ENCODE measurements around the gene PIK3R3. TPM values are rescaled to one million over a fixed set of nuclear protein-coding genes. Genes with fewer than 3 reads are reported as not detected.

Gene PIK3R3
- total RNA-seq, 1 donor from 2014 or later: 3.6 TPM

- Mint-ChIP-seq H3K27ac (no peak overlapping the region), H3K27me3 (ENCODE audit: insufficient read depth) (no peaks in the 10 kb centered on the region), H3K4me1 (ENCODE audit: low read depth) (no peaks in the 10 kb centered on the region), H3K9me3 (no peaks in the 10 kb centered on the region), H3K36me3 (ENCODE audit: low read depth) (peaks cover 4% of the 10 kb centered on the region), H3K4me3 (no peak overlapping the region)
- no peak for DNase-seq (ENCODE audit: low spot score)
- intact Hi-C loops (cut with micrococcal nuclease): no loop called here
These were observed 114.4 kb downstream of the PIK3R3 start for GRCh38 chr1:46017876-46018503.

GRCh38 chr1:46013581-46013980, 118.8 kb downstream of the PIK3R3 start:
- Mint-ChIP-seq H3K27me3 (ENCODE audit: insufficient read depth) (no peaks in the 10 kb centered on the region), H3K4me3 (no peak overlapping the region), H3K27ac (no peak overlapping the region), H3K36me3 (ENCODE audit: low read depth) (peaks cover 10% of the 10 kb centered on the region), H3K9me3 (no peaks in the 10 kb centered on the region), H3K4me1 (ENCODE audit: low read depth) (no peaks in the 10 kb centered on the region)
- no peak for DNase-seq (ENCODE audit: low spot score)
- intact Hi-C loops (cut with micrococcal nuclease): no loop called here

- no peaks in the 10 kb centered on the region for H3K4me1 Mint-ChIP-seq (ENCODE audit: low read depth)
- no peaks in the 10 kb centered on the region for H3K27me3 Mint-ChIP-seq (ENCODE audit: insufficient read depth)
- intact Hi-C loops (cut with micrococcal nuclease): no loop called here
- H3K9me3 Mint-ChIP-seq: no peaks in the 10 kb centered on the region
- no peak for DNase-seq (ENCODE audit: low spot score)
- no peak overlapping the region for H3K4me3 Mint-ChIP-seq
- H3K36me3 Mint-ChIP-seq (ENCODE audit: low read depth): peaks cover 17% of the 10 kb centered on the region
- H3K27ac Mint-ChIP-seq: no peak overlapping the region
These were observed 120.2 kb downstream of the PIK3R3 start for GRCh38 chr1:46012236-46012635.

DNA sequence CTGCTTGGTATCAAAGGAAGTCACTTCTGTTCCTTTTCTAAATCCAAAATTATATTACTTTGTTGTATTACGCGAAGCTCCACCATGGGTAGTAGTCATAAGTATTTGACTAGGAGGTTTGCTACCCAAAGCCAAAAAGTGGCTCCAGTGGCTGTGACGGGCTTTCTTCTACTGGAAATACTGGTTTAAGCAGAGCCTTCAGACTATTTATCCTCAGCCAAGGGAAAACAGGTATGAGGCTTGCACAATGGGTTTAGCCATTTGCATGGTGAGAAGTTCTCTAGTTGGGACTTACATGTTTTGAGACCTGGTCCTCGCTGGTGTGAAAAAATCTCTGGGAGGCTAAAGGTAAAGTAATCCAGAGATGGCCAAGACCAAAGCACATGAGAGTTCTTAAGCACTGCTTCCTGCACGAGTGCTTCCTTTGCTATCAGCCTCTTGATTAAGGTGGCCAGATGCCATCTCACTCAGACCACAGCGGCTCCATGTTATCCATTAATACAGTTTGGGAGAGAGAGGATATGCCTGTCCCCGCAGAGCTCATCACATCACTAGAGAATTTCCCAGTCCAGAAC, 121.2 kb downstream of the PIK3R3 start:
- peaks cover 17% of the 10 kb centered on the region for H3K36me3 Mint-ChIP-seq (ENCODE audit: low read depth)
- H3K27me3 Mint-ChIP-seq (ENCODE audit: insufficient read depth): no peaks in the 10 kb centered on the region
- no peak for DNase-seq (ENCODE audit: low spot score)
- intact Hi-C loops (cut with micrococcal nuclease): no loop called here
- no peak overlapping the region for H3K4me3 Mint-ChIP-seq
- H3K27ac Mint-ChIP-seq: no peak overlapping the region
- H3K9me3 Mint-ChIP-seq: no peaks in the 10 kb centered on the region
- H3K4me1 Mint-ChIP-seq (ENCODE audit: low read depth): no peaks in the 10 kb centered on the region

GRCh38 chr1:46010611-46011010, 121.8 kb downstream of the PIK3R3 start:
- H3K27me3 Mint-ChIP-seq (ENCODE audit: insufficient read depth): no peaks in the 10 kb centered on the region
- H3K9me3 Mint-ChIP-seq: no peaks in the 10 kb centered on the region
- no peak overlapping the region for H3K4me3 Mint-ChIP-seq
- no peak overlapping the region for H3K27ac Mint-ChIP-seq
- H3K36me3 Mint-ChIP-seq (ENCODE audit: low read depth): peaks cover 17% of the 10 kb centered on the region
- no peaks in the 10 kb centered on the region for H3K4me1 Mint-ChIP-seq (ENCODE audit: low read depth)
- DNase-seq (ENCODE audit: low spot score): no peak
- intact Hi-C loops (cut with micrococcal nuclease): no loop called here

DNA sequence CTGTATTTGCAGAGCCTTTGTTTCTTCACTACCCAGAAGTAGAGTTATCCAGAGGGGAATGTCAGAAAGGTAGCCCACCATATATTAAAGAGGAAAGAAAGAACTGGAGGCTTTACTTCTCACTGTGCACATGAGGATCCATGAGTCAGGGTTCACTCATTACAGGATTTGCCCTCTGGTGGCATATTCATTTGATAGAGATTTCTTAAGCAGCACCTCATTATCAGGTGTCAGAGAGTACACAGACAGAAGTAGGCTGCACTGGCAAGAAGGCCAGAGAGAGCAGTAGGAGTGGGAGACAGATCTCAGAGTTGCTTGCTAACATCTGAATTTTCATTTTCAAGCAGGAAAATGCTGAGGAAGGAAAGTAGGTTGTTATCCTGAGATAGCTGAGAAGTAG, 123.8 kb downstream of the PIK3R3 start:
- Mint-ChIP-seq H3K27ac (no peak overlapping the region), H3K4me3 (no peak overlapping the region), H3K9me3 (no peaks in the 10 kb centered on the region), H3K4me1 (ENCODE audit: low read depth) (no peaks in the 10 kb centered on the region), H3K27me3 (ENCODE audit: insufficient read depth) (no peaks in the 10 kb centered on the region), H3K36me3 (ENCODE audit: low read depth) (peaks cover 15% of the 10 kb centered on the region)
- intact Hi-C loops (cut with micrococcal nuclease): no loop called here
- no peak for DNase-seq (ENCODE audit: low spot score)

GRCh38 chr1:46005594-46005993, 126.8 kb downstream of the PIK3R3 start:
- H3K4me3 Mint-ChIP-seq: no peak overlapping the region
- no peaks in the 10 kb centered on the region for H3K9me3 Mint-ChIP-seq
- H3K27ac Mint-ChIP-seq: no peak overlapping the region
- no peaks in the 10 kb centered on the region for H3K27me3 Mint-ChIP-seq (ENCODE audit: insufficient read depth)
- intact Hi-C loops (cut with micrococcal nuclease): no loop called here
- no peaks in the 10 kb centered on the region for H3K4me1 Mint-ChIP-seq (ENCODE audit: low read depth)
- H3K36me3 Mint-ChIP-seq (ENCODE audit: low read depth): peaks cover 16% of the 10 kb centered on the region
- DNase-seq (ENCODE audit: low spot score): no peak

- Mint-ChIP-seq H3K4me3 (no peak overlapping the region), H3K27me3 (ENCODE audit: insufficient read depth) (no peaks in the 10 kb centered on the region), H3K4me1 (ENCODE audit: low read depth) (no peaks in the 10 kb centered on the region), H3K36me3 (ENCODE audit: low read depth) (peaks cover 13% of the 10 kb centered on the region), H3K9me3 (no peaks in the 10 kb centered on the region), H3K27ac (no peak overlapping the region)
- DNase-seq (ENCODE audit: low spot score): no peak
- intact Hi-C loops (cut with micrococcal nuclease): no loop called here
These were observed 127.9 kb downstream of the PIK3R3 start for GRCh38 chr1:46004492-46004891.

DNA sequence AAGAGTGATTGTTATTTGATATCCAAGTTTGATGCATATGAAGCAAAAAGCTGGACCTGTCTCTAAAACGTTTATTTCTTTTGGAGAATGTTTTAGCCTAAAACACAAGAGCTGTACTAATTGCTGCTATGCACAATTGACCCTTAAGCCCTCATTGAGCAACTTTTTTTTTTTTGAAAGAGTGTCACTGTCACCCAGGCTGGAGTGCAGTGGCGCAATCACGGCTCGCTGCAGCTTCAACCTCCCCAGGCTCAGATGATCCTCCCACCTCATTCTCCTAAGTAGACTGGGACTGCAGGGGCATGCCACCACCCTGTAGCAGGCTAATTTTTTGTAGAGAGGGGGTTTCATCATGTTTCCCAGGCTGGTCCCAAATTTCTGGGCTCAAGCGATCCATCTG, 129.1 kb downstream of the PIK3R3 start:
- DNase-seq (ENCODE audit: low spot score): no peak
- Mint-ChIP-seq H3K27me3 (ENCODE audit: insufficient read depth) (no peaks in the 10 kb centered on the region), H3K9me3 (no peaks in the 10 kb centered on the region), H3K36me3 (ENCODE audit: low read depth) (peaks cover 10% of the 10 kb centered on the region), H3K4me3 (no peak overlapping the region), H3K4me1 (ENCODE audit: low read depth) (no peaks in the 10 kb centered on the region), H3K27ac (no peak overlapping the region)
- intact Hi-C loops (cut with micrococcal nuclease): no loop called here

- no peak overlapping the region for H3K4me3 Mint-ChIP-seq
- DNase-seq (ENCODE audit: low spot score): no peak
- no peaks in the 10 kb centered on the region for H3K9me3 Mint-ChIP-seq
- peaks cover 6% of the 10 kb centered on the region for H3K36me3 Mint-ChIP-seq (ENCODE audit: low read depth)
- no peaks in the 10 kb centered on the region for H3K27me3 Mint-ChIP-seq (ENCODE audit: insufficient read depth)
- H3K4me1 Mint-ChIP-seq (ENCODE audit: low read depth): no peaks in the 10 kb centered on the region
- no peak overlapping the region for H3K27ac Mint-ChIP-seq
- intact Hi-C loops (cut with micrococcal nuclease): no loop called here
These were observed 129.8 kb downstream of the PIK3R3 start for GRCh38 chr1:46002551-46003150.

GRCh38 chr1:46001081-46001785, 131.2 kb downstream of the PIK3R3 start:
- Mint-ChIP-seq H3K27ac (no peak overlapping the region), H3K4me3 (no peak overlapping the region), H3K4me1 (ENCODE audit: low read depth) (no peaks in the 10 kb centered on the region), H3K27me3 (ENCODE audit: insufficient read depth) (no peaks in the 10 kb centered on the region), H3K9me3 (no peaks in the 10 kb centered on the region), H3K36me3 (ENCODE audit: low read depth) (peaks cover 6% of the 10 kb centered on the region)
- intact Hi-C loops (cut with micrococcal nuclease): no loop called here
- no peak for DNase-seq (ENCODE audit: low spot score)

GRCh38 chr1:45999507-45999906, 132.9 kb downstream of the PIK3R3 start:
- intact Hi-C loops (cut with micrococcal nuclease): no loop called here
- Mint-ChIP-seq H3K4me3 (no peak overlapping the region), H3K27me3 (ENCODE audit: insufficient read depth) (no peaks in the 10 kb centered on the region), H3K9me3 (no peaks in the 10 kb centered on the region), H3K4me1 (ENCODE audit: low read depth) (no peaks in the 10 kb centered on the region), H3K36me3 (ENCODE audit: low read depth) (peaks cover 7% of the 10 kb centered on the region), H3K27ac (no peak overlapping the region)
- no peak for DNase-seq (ENCODE audit: low spot score)

GRCh38 chr1:45998020-45998617, 134.3 kb downstream of the PIK3R3 start:
- H3K27ac Mint-ChIP-seq: no peak overlapping the region
- H3K9me3 Mint-ChIP-seq: no peaks in the 10 kb centered on the region
- no peak for DNase-seq (ENCODE audit: low spot score)
- H3K4me1 Mint-ChIP-seq (ENCODE audit: low read depth): no peaks in the 10 kb centered on the region
- no peak overlapping the region for H3K4me3 Mint-ChIP-seq
- no peaks in the 10 kb centered on the region for H3K27me3 Mint-ChIP-seq (ENCODE audit: insufficient read depth)
- H3K36me3 Mint-ChIP-seq (ENCODE audit: low read depth): peaks cover 7% of the 10 kb centered on the region
- intact Hi-C loops (cut with micrococcal nuclease): no loop called here
